ENCODE results near the gene TNS1. TPM values are rescaled to one million over a fixed set of nuclear protein-coding genes. Genes with fewer than 3 reads are reported as not detected.

The TNS1 gene
- total RNA-seq, 2 donors from 2014 or later, result 1,836 to 2,296 TPM

- Histone ChIP-seq H3K4me3 (no peak overlapping the region), H3K27ac (peak overlapping the region; percentile 1 to 50), H3K9me3 (no peaks in the 10 kb centered on the region), H3K27me3 (replicated peaks; ENCODE audit: insufficient read depth) (no peaks in the 10 kb centered on the region), H3K36me3 (peaks cover 81% of the 10 kb centered on the region), H3K4me1 (ENCODE audit: control insufficient read depth in 1 of 2, low read depth in 2 of 2) (peaks cover 45 to 100% of the 10 kb centered on the region in 2 donors)
- no peak for DNase-seq (ENCODE audit: low spot score)
- no peak for TF ChIP-seq CTCF (IDR thresholded peaks at IDR 0.05)
- no peak for ATAC-seq (ENCODE audit: insufficient number of reproducible peaks, low FRiP score, low read depth)
Measured at GRCh38 chr2:217830807-217831206, 172.0 kb downstream of the TNS1 start.

GRCh38 chr2:217830061-217830460 lies 172.7 kb downstream of the TNS1 start:
- H3K4me3 ChIP-seq, result no peak overlapping the region
- no peaks in the 10 kb centered on the region for H3K9me3 ChIP-seq
- DNase-seq (ENCODE audit: low spot score) (no peak), ATAC-seq (ENCODE audit: insufficient number of reproducible peaks, low FRiP score, low read depth) (no peak)
- H3K36me3 ChIP-seq, result peaks cover 81% of the 10 kb centered on the region
- peaks cover 47 to 100% of the 10 kb centered on the region in 2 donors for H3K4me1 ChIP-seq (ENCODE audit: control insufficient read depth in 1 of 2, low read depth in 2 of 2)
- TF ChIP-seq CTCF (IDR thresholded peaks at IDR 0.05), result no peak
- no peaks in the 10 kb centered on the region for H3K27me3 ChIP-seq (replicated peaks; ENCODE audit: insufficient read depth)
- H3K27ac ChIP-seq, result peak overlapping the region in 1 of 2 donors; percentile 50

GRCh38 chr2:217829420-217829819 lies 173.4 kb downstream of the TNS1 start:
- Histone ChIP-seq H3K4me1 (ENCODE audit: control insufficient read depth in 1 of 2, low read depth in 2 of 2) (peaks cover 43 to 100% of the 10 kb centered on the region in 2 donors), H3K4me3 (no peak overlapping the region), H3K9me3 (no peaks in the 10 kb centered on the region), H3K36me3 (peaks cover 81% of the 10 kb centered on the region), H3K27me3 (replicated peaks; ENCODE audit: insufficient read depth) (no peaks in the 10 kb centered on the region), H3K27ac (peak overlapping the region in 1 of 2 donors; percentile 50)
- ATAC-seq (ENCODE audit: insufficient number of reproducible peaks, low FRiP score, low read depth) (no peak), DNase-seq (ENCODE audit: low spot score) (no peak)
- no peak for TF ChIP-seq CTCF (IDR thresholded peaks at IDR 0.05)

- H3K4me1 ChIP-seq (ENCODE audit: control insufficient read depth in 1 of 2, low read depth in 2 of 2), result peaks cover 37 to 100% of the 10 kb centered on the region in 2 donors
- peaks cover 76% of the 10 kb centered on the region for H3K36me3 ChIP-seq
- no peak for ATAC-seq (ENCODE audit: insufficient number of reproducible peaks, low FRiP score, low read depth)
Measured at GRCh38 chr2:217828336-217828735, 174.5 kb downstream of the TNS1 start.

More at GRCh38 chr2:217828336-217828735, 174.5 kb downstream of the TNS1 start:
- Histone ChIP-seq H3K27me3 (replicated peaks; ENCODE audit: insufficient read depth) (no peaks in the 10 kb centered on the region), H3K4me3 (no peak overlapping the region), H3K27ac (peak overlapping the region; percentile 58 to 62), H3K9me3 (no peaks in the 10 kb centered on the region)
- no peak for DNase-seq (ENCODE audit: low spot score)
- TF ChIP-seq CTCF (IDR thresholded peaks at IDR 0.05), result no peak
